Thoracic aorta (tissue), 2 donors: ENCODE results near the gene UBE2D3. TPM values are rescaled to one million over a fixed set of nuclear protein-coding genes. Genes with fewer than 3 reads are reported as not detected.
"Not testable (repeated sequence)": the region's sequence is repeated elsewhere in the genome, so short reads cannot be mapped to it uniquely, and the experiment has no call there.

Source experiments
- ATAC-seq: fragments of 150-250 bp; one replicate; pipeline ENCODE4 v1.8.0; 2017; ENCODE audit warnings: low read depth; ENCODE audit not compliant: insufficient number of reproducible peaks, low FRiP score
- DNase-seq: peaks from one replicate; pipeline ENCODE4 v3.0.0-alpha.2; 2020; ENCODE audit warnings: low spot score
- H3K27ac ChIP-seq, 2 donors: fragments of 200-600 bp; sonication (generic); 1 replicate in 1 of 2; 2 replicates in 1 of 2; pipeline ENCODE4 v1.5.1; 2016; ENCODE audit warnings: mild to moderate bottlenecking in 2 of 2, moderate library complexity in 2 of 2
- H3K27me3 ChIP-seq: fragments of 200-600 bp; sonication (generic); replicated peaks from 2 replicates; pipeline ENCODE4 v1.6.0; 2016; ENCODE audit warnings: mild to moderate bottlenecking; ENCODE audit not compliant: insufficient read depth
- H3K36me3 ChIP-seq: fragments of 200-600 bp; sonication (generic); one replicate; pipeline ENCODE4 v1.5.1; 2016
- H3K4me1 ChIP-seq, 2 donors: fragments of 200-600 bp; sonication (generic); 1 replicate in 1 of 2; 2 replicates in 1 of 2; pipeline versions ENCODE4 v1.5.1 to v1.6.0; 2016; ENCODE audit warnings: low read depth in 2 of 2, mild to moderate bottlenecking in 1 of 2; ENCODE audit not compliant: control insufficient read depth in 1 of 2
- H3K4me3 ChIP-seq: fragments of 200-600 bp; sonication (generic); 2 replicates; pipeline ENCODE4 v1.5.1; 2016; ENCODE audit warnings: mild to moderate bottlenecking
- H3K9me3 ChIP-seq: fragments of 200-600 bp; sonication (generic); 2 replicates; pipeline ENCODE4 v1.5.1; 2016
- total RNA-seq, 2 donors: library from RNA; depleted of rRNA; stranded (reverse); fragments of >200 nt; gene quantifications; one replicate each; pipeline versions ENCODE4 v1.1.0 to v1.2.3, GENCODE V29; 2016
- TF ChIP-seq, protein P1 (sequence below): fragments of 200-600 bp; sonication (generic); IDR thresholded peaks from one replicate; pipeline ENCODE4 v1.5.1; 2019; ENCODE audit warnings: antibody characterized with exemption

Gene UBE2D3
- total RNA-seq, 2 donors from 2014 or later: 245 to 376 TPM

- ATAC-seq (no peak), DNase-seq (no peak)
- TF ChIP-seq, protein P1, sequence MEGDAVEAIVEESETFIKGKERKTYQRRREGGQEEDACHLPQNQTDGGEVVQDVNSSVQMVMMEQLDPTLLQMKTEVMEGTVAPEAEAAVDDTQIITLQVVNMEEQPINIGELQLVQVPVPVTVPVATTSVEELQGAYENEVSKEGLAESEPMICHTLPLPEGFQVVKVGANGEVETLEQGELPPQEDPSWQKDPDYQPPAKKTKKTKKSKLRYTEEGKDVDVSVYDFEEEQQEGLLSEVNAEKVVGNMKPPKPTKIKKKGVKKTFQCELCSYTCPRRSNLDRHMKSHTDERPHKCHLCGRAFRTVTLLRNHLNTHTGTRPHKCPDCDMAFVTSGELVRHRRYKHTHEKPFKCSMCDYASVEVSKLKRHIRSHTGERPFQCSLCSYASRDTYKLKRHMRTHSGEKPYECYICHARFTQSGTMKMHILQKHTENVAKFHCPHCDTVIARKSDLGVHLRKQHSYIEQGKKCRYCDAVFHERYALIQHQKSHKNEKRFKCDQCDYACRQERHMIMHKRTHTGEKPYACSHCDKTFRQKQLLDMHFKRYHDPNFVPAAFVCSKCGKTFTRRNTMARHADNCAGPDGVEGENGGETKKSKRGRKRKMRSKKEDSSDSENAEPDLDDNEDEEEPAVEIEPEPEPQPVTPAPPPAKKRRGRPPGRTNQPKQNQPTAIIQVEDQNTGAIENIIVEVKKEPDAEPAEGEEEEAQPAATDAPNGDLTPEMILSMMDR: no peak
- H3K27me3 ChIP-seq: no peaks in the 10 kb centered on the region
- peak overlapping the region in 1 of 2 donors; percentile 32 for H3K27ac ChIP-seq
- no peaks in the 10 kb centered on the region for H3K36me3 ChIP-seq
- H3K4me1 ChIP-seq: peaks cover 81 to 95% of the 10 kb centered on the region in 2 donors
- no peaks in the 10 kb centered on the region for H3K9me3 ChIP-seq
- peak overlapping the region; percentile 32 for H3K4me3 ChIP-seq
These were observed 7.6 kb downstream of the UBE2D3 start for GRCh38 chr4:102819588-102820365.

DNA sequence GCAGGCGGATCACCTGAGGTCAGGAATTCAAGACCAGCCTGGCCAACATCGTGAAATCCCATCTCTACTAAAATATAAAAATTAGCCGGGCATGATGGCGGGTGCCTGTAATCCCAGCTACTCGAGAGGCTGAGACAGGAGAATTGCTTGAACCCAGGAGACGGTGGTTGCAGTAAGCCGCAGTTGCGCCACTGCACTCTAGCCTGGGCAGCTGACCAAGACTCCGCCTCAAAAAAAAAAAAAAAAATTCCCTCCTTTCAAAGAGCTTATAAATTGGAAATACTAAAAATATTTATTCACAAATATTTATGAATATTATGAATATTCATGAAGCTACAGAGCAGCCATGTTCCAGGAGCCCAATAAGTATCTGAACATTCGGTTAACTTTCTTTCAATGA, 8.3 kb downstream of the UBE2D3 start:
- H3K4me1 ChIP-seq: peaks cover 82 to 96% of the 10 kb centered on the region in 2 donors

GRCh38 chr4:102817613-102818268, 9.6 kb downstream of the UBE2D3 start:
- Histone ChIP-seq H3K4me3 (peak overlapping the region; percentile 12), H3K36me3 (no peaks in the 10 kb centered on the region), H3K4me1 (peaks cover 89 to 96% of the 10 kb centered on the region in 2 donors), H3K27me3 (no peaks in the 10 kb centered on the region), H3K27ac (peak overlapping the region in 1 of 2 donors; percentile 41), H3K9me3 (no peaks in the 10 kb centered on the region)
- TF ChIP-seq, protein P1: no peak
- ATAC-seq: no peak
- DNase-seq: no peak

More for the DNA sequence above, 8.3 kb downstream of the UBE2D3 start:
- H3K9me3 ChIP-seq, ATAC-seq, H3K27ac ChIP-seq, DNase-seq, H3K36me3 ChIP-seq, H3K27me3 ChIP-seq: not testable (repeated sequence)
- peak overlapping the region; percentile 32 for H3K4me3 ChIP-seq

DNA sequence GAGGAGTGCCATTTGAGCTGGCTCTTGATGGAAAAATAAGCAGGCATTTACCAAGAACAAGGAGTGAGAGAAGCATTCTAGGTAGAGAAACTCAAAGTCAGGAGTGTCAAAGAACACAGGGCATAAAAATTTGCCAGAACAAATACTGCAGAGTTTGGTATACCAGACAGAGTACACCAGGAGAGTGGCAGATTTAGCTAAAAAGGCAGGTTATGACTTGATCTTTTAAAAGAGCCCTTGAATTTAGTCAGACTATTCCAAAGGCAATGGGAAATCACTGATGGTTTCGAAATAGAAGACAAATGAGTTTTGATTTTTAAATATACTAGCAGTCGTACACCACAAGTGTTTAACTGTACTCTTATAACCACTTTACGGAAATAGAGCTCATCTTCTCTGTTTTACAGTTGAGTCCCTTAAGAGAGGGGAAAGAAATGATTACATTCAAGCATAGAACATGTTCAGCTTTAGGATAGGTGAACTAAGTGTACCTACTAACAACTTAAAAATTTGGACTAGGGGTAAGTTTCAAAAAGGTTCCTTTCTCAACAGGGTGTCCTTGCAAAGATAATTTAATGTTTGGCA, 10.2 kb downstream of the UBE2D3 start:
- H3K27ac ChIP-seq: peak overlapping the region in 1 of 2 donors; percentile 41
- no peak for ATAC-seq
- no peaks in the 10 kb centered on the region for H3K36me3 ChIP-seq
- H3K27me3 ChIP-seq: no peaks in the 10 kb centered on the region
- H3K9me3 ChIP-seq: no peaks in the 10 kb centered on the region
- H3K4me1 ChIP-seq: peaks cover 92 to 97% of the 10 kb centered on the region in 2 donors
- DNase-seq: no peak
- TF ChIP-seq, protein P1: no peak
- H3K4me3 ChIP-seq: peak overlapping the region; percentile 12

DNA sequence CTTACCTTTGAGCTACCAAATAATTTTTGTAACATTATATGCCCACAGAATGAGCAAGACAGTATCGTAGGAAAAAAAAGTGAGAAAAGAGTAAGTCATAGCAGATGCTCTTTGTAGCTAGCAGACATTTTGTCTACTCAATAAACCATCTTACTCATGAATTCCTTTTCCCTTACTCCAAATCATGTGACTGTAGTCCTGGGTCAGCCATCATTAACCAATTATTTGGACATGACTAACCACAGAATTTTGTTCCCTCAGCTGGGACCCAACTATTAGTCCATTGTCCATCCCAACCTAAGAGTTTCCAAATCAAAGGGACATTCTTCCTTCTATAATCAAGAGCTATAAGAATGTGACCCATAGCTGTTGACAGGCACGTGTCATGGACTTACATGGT, 11.4 kb downstream of the UBE2D3 start:
- Histone ChIP-seq H3K4me3 (peak overlapping the region; percentile 12), H3K9me3 (no peaks in the 10 kb centered on the region), H3K27me3 (no peaks in the 10 kb centered on the region), H3K27ac (peak overlapping the region in 1 of 2 donors; percentile 35), H3K4me1 (peaks cover 88 to 97% of the 10 kb centered on the region in 2 donors), H3K36me3 (no peaks in the 10 kb centered on the region)
- DNase-seq (no peak), ATAC-seq (no peak)
- TF ChIP-seq, protein P1: no peak
